SJSA1 (cell line): Measurements from ENCODE around the gene CYP4F8. TPM values are rescaled to one million over a fixed set of nuclear protein-coding genes. Genes with fewer than 3 reads are reported as not detected.

Experiments used
- DNase-seq, 2 experiments: peaks; one replicate each; pipeline ENCODE4 v3.0.0-alpha.2; 2015 to 2020; ENCODE audit warnings: low spot score in 2 of 2, low read depth in 1 of 2
- H3K27ac ChIP-seq: fragments of 250-450 bp; sonication (Bioruptor Pico); 2 replicates; pipeline ENCODE4 v1.5.1; 2020; ENCODE audit warnings: mild to moderate bottlenecking, moderate library complexity
- H3K27me3 ChIP-seq: fragments of 250-450 bp; sonication (Bioruptor Pico); replicated peaks from 2 replicates; pipeline ENCODE4 v1.5.1; 2020; ENCODE audit warnings: mild to moderate bottlenecking, moderate library complexity
- H3K36me3 ChIP-seq: fragments of 250-450 bp; sonication (Bioruptor Pico); 2 replicates; pipeline ENCODE4 v1.5.1; 2020; ENCODE audit warnings: mild to moderate bottlenecking
- H3K4me1 ChIP-seq: fragments of 250-450 bp; sonication (Bioruptor Pico); replicated peaks from 2 replicates; pipeline ENCODE4 v1.6.1; 2021; ENCODE audit warnings: mild to moderate bottlenecking
- H3K4me3 ChIP-seq: fragments of 250-450 bp; sonication (Bioruptor Pico); 2 replicates; pipeline ENCODE4 v1.5.1; 2020; ENCODE audit warnings: mild to moderate bottlenecking
- H3K9me3 ChIP-seq: fragments of 250-450 bp; sonication (Bioruptor Pico); replicated peaks from 2 replicates; pipeline ENCODE4 v1.5.1; 2020; ENCODE audit warnings: mild to moderate bottlenecking
- total RNA-seq: library from RNA; depleted of rRNA; stranded (reverse); fragments of >200 nt; shearing (Covaris generic); gene quantifications from 2 replicates; pipeline ENCODE4 v1.2.3, GENCODE V29; 2014; rRNA removed

CYP4F8 gene, protein sequence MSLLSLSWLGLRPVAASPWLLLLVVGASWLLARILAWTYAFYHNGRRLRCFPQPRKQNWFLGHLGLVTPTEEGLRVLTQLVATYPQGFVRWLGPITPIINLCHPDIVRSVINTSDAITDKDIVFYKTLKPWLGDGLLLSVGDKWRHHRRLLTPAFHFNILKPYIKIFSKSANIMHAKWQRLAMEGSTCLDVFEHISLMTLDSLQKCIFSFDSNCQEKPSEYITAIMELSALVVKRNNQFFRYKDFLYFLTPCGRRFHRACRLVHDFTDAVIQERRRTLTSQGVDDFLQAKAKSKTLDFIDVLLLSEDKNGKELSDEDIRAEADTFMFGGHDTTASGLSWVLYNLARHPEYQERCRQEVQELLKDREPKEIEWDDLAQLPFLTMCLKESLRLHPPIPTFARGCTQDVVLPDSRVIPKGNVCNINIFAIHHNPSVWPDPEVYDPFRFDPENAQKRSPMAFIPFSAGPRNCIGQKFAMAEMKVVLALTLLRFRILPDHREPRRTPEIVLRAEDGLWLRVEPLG
- not detected in 2 replicates for total RNA-seq

DNA sequence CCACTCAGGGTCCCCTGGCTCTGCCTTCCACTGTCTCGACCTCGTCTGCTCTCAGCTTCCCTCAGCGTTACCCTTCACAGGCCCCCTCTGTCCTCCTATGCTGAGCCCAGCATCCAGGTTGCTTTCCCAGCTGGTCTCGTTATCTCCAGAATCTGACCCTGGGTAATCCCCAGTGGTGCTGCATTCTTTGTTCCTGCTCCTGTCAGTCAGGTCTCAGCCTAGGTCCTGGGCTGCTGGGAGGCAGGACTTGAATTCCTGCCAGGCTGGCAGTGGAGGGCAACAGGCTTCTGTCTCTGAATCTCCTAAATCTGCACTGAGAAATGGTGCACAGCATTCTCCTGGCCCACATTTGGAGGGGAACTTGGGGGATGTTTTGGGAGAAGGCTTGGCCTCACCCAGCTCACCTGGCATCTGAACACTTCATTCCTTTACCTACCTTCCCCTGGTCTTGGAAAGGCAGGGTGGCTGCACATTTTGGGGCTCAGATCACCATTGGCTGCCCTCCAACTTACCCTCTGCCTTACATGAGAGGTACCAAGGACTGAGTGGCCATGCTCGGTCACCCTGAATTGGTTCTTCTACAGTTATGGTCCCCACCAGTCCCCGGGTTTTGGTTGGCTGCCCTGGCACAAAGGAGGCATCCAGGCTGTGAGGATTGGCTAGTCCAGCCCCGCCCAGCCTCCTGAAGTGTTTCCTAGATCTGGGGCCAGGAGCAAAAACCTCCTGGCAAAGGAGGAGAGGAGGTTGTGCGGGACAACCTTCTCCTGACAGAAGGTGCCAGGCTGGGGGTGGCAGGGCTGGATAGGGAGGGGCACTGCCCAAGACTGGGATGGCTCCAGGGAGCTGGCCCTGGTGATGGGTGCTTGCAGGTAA lies at the start of gene CYP4F8:
TSS of gene CYP4F8 (plus strand) at position 712 of the 873 bp plus-strand sequence. CDS start 399 bp downstream, outside the sequence.
- Histone ChIP-seq H3K9me3 (no peaks in the 10 kb centered on the region), H3K27me3 (no peaks in the 10 kb centered on the region), H3K4me1 (no peaks in the 10 kb centered on the region), H3K27ac (no peak within 1 kb of the TSS), H3K36me3 (no peaks in the 10 kb centered on the region), H3K4me3 (no peak within 1 kb of the TSS)
- no peak for DNase-seq

DNA sequence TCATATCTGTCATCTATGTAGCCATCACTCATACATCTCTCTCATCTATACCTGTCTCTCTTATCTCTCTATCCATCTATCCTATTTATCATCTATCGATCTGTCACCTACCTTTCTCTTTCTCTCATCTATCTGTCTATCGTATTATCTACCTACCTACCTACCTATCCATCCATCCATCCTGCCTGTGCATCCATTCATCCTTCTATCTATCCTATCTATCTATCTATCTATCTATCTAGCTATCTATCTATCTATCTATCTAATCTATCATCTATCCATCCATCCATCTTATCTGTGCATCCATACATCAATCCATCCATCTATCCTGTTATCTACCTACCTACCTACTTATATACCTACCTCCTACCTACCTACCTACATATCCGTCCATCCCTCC lies 44.6 kb upstream of the CYP4F8 start:
- no peak overlapping the region for H3K27ac ChIP-seq
- no peaks in the 10 kb centered on the region for H3K9me3 ChIP-seq
- H3K4me1 ChIP-seq = no peaks in the 10 kb centered on the region

DNA sequence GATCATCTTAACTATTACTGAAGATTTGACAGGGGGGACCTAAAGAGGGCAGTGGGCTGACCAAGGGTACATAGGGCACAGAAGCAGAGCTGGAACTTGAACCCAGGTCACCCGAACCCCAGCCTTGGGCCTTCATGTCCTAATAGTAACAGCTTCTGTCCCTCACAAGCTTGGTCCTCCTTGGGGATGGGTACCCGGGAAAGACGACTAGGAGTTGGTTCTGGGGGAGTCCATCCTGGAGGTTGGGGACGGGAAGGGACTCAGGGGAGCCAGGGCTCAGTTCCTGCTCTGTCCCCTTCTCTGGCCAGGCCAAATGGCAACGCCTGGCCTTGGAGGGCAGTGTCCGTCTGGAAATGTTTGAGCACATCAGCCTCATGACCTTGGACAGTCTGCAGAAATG lies 39.6 kb upstream of the CYP4F8 start:
- H3K27ac ChIP-seq = no peak overlapping the region
- DNase-seq = no peak
- H3K4me1 ChIP-seq = no peaks in the 10 kb centered on the region
- no peaks in the 10 kb centered on the region for H3K36me3 ChIP-seq
- H3K9me3 ChIP-seq = no peaks in the 10 kb centered on the region
- no peak overlapping the region for H3K4me3 ChIP-seq
- H3K27me3 ChIP-seq = peaks cover 7% of the 10 kb centered on the region

More for the DNA sequence above, 44.6 kb upstream of the CYP4F8 start:
- DNase-seq = no peak
- Histone ChIP-seq H3K4me3 (no peak overlapping the region), H3K36me3 (no peaks in the 10 kb centered on the region), H3K27me3 (0 out of 2 replicates have a peak, but pooled peaks cover 3% of the 10 kb centered on the region)

DNA sequence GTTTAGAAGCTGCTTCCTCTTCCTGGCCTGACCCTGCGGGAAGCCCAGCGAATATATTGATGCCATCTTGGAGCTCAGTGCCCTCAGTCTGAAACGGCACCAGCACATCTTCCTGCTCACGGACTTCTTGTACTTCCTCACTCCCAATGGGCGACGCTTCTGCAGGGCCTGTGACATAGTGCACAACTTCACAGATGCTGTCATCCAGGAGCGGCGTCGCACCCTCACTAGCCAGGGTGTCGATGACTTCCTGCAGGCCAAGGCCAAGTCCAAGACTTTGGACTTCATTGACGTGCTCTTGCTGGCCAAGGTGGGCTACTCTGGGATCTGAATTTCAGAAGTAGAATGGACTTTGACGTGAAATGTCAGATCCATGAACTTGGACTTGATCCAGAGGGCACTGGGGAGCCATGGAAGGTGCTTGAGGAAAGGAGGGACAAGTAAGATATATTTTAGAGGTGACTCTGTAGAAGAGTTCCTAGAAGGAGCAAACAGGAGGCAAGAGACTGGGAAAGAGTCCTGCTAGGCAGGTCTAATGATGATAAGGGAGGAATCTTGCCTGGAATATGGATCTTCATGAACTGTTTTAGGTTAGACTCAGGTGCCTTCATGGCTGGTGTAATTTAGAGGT lies 38.4 kb upstream of the CYP4F8 start:
- H3K4me1 ChIP-seq = no peaks in the 10 kb centered on the region
- H3K27ac ChIP-seq = no peak overlapping the region
- no peaks in the 10 kb centered on the region for H3K9me3 ChIP-seq
- peaks cover 12% of the 10 kb centered on the region for H3K27me3 ChIP-seq
- DNase-seq = no peak
- no peaks in the 10 kb centered on the region for H3K36me3 ChIP-seq
- H3K4me3 ChIP-seq = no peak overlapping the region

DNA sequence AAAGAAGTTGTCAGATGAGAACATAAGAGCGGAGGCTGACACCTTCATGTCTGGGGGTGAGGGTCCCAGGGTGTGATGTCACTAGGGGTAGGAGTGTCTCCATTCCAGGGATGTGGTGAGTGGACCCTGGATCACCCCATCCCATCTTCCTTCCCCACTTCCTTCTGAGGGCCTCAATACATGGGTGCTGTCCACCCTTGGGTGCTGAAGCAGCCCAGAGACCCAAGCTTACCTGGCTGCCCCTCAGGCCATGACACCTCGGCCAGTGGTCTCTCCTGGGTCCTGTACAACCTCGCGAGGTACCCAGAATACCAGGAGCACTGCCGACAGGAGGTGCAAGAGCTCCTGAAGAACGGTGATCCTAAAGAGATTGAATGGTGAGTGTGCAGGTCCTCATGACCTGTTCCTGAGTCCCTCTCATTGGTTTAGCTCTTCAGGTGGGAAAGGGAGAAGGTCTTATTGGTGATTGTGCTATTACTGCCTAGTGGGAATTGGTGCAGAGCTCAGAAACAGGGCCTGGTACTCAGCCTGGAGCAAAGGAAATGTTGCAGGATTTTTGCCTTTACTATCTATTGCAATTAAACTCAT lies 37.7 kb upstream of the CYP4F8 start:
- DNase-seq = no peak
- Histone ChIP-seq H3K9me3 (no peaks in the 10 kb centered on the region), H3K27ac (no peak overlapping the region), H3K4me3 (no peak overlapping the region), H3K4me1 (no peaks in the 10 kb centered on the region), H3K36me3 (no peaks in the 10 kb centered on the region), H3K27me3 (peaks cover 14% of the 10 kb centered on the region)

DNA sequence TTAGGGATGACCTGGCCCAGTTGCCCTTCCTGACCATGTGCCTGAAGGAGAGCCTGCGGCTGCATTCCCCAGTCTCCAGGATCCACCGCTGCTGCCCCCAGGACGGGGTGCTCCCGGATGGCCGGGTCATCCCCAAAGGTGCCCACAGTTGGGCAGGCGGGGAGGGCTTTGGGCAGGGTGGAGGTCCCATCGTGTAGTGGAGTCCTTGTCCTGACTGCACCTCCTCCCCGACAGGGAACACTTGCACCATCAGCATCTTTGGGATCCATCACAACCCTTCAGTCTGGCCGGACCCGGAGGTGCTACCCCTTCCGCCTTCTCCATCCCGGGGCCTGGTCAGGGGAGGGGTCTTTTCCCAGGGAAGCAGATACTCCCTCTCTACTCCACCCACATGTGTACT lies 31.7 kb upstream of the CYP4F8 start:
- Histone ChIP-seq H3K9me3 (no peaks in the 10 kb centered on the region), H3K4me3 (no peak overlapping the region), H3K27me3 (peaks cover 32% of the 10 kb centered on the region), H3K27ac (no peak overlapping the region), H3K4me1 (no peaks in the 10 kb centered on the region), H3K36me3 (no peaks in the 10 kb centered on the region)
- peak in 1 of 2 experiments; percentile 36 for DNase-seq

DNA sequence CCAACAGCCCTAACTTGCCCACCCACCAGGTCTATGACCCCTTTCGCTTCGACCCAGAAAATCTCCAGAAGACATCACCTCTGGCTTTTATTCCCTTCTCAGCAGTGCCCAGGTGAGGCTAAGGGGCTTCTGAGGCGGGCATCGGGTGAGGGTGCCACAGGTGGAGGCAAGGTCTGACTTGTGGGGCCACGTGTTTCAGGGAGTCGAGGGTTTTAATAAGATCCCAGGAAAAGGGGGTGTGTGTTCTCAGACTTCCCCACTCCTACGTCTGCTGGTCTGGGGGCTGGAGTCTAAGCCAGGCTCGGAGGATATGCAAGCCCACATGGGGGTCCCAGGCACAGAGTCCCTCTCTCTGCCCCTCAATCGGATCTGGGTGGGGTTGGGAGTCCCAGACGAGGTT lies 30.9 kb upstream of the CYP4F8 start:
- H3K4me3 ChIP-seq = no peak overlapping the region
- no peaks in the 10 kb centered on the region for H3K36me3 ChIP-seq
- no peaks in the 10 kb centered on the region for H3K9me3 ChIP-seq

DNA sequence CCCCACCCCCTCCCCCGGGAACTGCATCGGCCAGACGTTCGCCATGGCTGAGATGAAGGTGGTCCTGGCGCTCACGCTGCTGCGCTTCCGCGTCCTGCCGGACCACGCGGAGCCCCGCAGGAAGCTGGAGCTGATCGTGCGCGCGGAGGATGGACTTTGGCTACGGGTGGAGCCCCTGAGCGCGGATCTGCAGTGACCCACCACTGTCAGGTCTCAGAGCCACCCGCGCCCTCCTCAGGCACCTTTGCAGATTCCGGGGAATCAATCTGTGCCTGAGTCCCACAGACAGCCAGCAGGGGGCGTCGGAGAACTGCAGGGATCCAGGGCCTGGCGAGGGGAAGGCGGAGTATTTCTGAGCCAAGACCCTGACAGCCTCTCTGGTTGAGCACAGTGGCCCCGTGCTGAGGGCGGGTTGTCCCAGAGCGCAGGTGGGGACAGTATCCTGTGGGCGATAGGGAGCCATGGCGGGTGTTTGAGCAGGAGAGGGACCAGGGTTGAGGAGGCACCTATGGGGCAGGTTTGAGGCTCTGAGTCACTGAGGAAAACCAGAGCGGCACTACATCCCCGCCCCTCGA lies 30.4 kb upstream of the CYP4F8 start:
- H3K27ac ChIP-seq = no peak overlapping the region
- H3K4me1 ChIP-seq = no peaks in the 10 kb centered on the region
- no peaks in the 10 kb centered on the region for H3K9me3 ChIP-seq
- no peak overlapping the region for H3K4me3 ChIP-seq
- H3K36me3 ChIP-seq = no peaks in the 10 kb centered on the region
- DNase-seq = peak; percentile 47 to 76
- H3K27me3 ChIP-seq = peaks cover 32% of the 10 kb centered on the region

More for the DNA sequence above, 30.9 kb upstream of the CYP4F8 start:
- Histone ChIP-seq H3K4me1 (no peaks in the 10 kb centered on the region), H3K27me3 (peaks cover 32% of the 10 kb centered on the region), H3K27ac (no peak overlapping the region)
- peak in 1 of 2 experiments; percentile 24 for DNase-seq

DNA sequence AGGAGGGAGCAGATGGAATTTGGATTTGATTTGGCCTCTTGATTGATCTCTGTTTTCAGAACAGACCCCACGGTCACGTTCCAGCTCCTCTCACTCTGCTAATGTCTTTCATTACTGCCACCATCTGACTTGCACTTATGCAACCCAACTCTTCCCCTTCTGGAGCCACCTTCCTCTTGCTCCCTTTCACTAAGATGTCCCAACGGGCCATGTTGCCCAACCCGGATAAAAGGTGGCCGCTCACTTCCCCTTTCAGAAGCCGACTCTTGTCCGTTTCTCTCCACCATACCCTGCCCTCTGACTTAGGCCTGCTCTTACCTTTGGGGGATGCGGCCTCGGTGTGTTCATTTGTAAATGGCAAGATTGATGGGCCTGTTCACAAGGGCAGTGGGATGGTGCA lies 27.4 kb upstream of the CYP4F8 start:
- no peaks in the 10 kb centered on the region for H3K36me3 ChIP-seq
- no peaks in the 10 kb centered on the region for H3K4me1 ChIP-seq
- peaks cover 18% of the 10 kb centered on the region for H3K27me3 ChIP-seq
- peak in 1 of 2 experiments; percentile 17 for DNase-seq
- H3K4me3 ChIP-seq = no peak overlapping the region
- no peak overlapping the region for H3K27ac ChIP-seq
- H3K9me3 ChIP-seq = no peaks in the 10 kb centered on the region

DNA sequence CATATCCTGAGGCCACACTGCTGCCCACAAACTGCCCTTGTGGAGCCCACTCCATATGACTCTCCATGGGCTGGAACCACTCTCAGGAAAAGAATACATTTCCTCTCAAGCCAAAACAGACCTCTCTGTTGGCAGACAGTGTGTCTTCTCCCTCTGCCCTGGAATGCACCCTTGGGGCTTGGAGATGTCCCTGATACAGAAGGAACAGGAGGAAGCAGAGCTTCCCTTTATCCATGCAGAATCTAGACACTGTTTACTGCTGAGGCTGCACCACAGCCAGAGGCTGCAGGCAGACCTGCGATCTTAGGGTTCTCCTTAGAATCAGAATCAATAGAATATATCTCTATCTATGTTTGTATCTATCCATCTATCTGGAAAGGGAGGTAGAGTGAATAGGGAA lies 26.8 kb upstream of the CYP4F8 start:
- no peaks in the 10 kb centered on the region for H3K4me1 ChIP-seq
- H3K4me3 ChIP-seq = no peak overlapping the region
- no peak overlapping the region for H3K27ac ChIP-seq
- H3K36me3 ChIP-seq = no peaks in the 10 kb centered on the region
- no peak for DNase-seq
- H3K27me3 ChIP-seq = peaks cover 12% of the 10 kb centered on the region
- H3K9me3 ChIP-seq = no peaks in the 10 kb centered on the region

DNA sequence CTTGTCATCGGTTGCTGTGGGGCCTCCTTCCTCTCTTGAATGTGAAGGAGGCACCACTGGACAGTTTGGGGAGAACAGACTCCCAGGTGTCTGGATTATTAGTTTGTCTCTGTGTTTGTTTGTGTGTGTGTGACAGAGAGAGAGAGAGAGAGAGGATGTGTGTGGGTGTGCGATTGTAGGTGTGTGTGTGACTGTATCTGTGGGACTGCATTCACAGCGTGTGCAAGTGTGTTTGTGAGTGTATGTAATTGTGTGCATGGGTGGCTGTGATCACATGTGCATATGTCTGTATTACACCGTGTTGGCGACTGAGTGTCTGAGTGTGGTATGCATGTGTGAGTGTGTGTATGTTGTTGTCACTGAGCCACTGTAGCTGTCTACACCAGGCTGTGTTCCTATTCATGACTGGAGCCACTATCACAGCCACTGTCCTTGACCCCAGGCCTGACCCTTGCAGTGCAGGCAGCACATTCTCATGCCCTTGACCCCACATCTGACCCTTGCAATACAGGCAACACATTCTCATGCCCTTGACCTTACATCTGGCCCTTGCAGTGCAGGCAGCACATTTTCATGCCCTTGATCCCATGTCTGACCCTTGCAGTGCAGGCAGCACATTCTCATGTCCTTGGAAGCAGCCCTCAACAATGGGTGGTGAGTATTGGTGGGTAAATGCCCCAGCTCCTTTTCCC lies 25.1 kb upstream of the CYP4F8 start:
- H3K4me1 ChIP-seq = no peaks in the 10 kb centered on the region
- H3K27me3 ChIP-seq = no peaks in the 10 kb centered on the region
- H3K36me3 ChIP-seq = no peaks in the 10 kb centered on the region
- H3K4me3 ChIP-seq = no peak overlapping the region
- H3K9me3 ChIP-seq = no peaks in the 10 kb centered on the region
- H3K27ac ChIP-seq = no peak overlapping the region
- peak in 1 of 2 experiments; percentile 20 for DNase-seq

DNA sequence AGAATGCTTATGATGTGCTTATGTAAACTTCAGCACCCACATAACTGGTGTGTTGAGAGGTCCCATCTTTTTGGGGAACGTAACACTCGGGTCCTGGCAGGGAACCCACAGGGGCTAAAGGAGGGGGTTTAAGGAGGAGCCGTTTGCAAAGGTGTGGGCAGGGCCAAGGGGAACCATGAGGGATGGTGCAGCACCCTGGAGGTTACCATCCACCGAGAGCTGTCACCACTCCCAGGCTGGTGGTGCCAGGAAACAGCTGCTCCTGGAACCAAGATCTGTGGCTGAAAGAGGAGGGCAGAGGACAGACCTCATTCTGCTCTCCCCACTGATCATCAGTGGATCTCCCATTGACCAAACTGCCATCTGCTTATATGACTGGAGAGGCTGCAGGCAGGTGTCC lies 23.2 kb upstream of the CYP4F8 start:
- no peaks in the 10 kb centered on the region for H3K27me3 ChIP-seq
- no peak overlapping the region for H3K4me3 ChIP-seq
- H3K36me3 ChIP-seq = no peaks in the 10 kb centered on the region
- H3K4me1 ChIP-seq = no peaks in the 10 kb centered on the region
- H3K9me3 ChIP-seq = no peaks in the 10 kb centered on the region
- DNase-seq = peak in 1 of 2 experiments; percentile 31
- H3K27ac ChIP-seq = no peak overlapping the region
